ENCODE data around the gene TIAM2.

DNA sequence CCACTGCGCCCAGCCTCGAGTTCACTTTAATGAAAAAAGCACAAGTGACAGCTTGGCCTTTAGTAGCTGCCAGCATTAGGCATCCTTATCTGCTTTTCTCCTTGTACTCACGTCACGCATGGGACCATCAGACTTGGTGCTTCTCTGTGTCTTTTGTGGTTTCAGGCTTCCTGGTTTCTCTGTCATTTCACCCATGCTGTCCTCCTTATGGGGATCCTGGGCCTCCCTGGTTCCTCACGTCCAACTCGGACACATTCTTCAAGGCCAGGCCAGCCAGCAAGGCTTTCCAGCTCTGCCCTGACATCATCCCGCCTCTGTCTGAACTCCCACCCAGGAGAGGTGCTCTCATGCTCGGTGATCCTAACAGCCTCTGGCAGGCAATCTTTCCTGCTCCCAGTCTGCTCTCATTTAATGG is 83.2 kb downstream of the TIAM2 start:
- TF ChIP-seq SP1 (IDR thresholded peaks at IDR 0.05; ENCODE audit: low read depth, low read length) = no peak
- no peak for TF ChIP-seq SIN3A (IDR thresholded peaks at IDR 0.05; ENCODE audit: low read depth, low read length)
- no peak for TF ChIP-seq TCF12 (IDR thresholded peaks at IDR 0.05; ENCODE audit: low read depth, low read length)
- no peak for TF ChIP-seq TAF1 (IDR thresholded peaks at IDR 0.05; ENCODE audit: borderline replicate concordance, low read depth, low read length)
- TF ChIP-seq POLR2A (IDR thresholded peaks at IDR 0.05; ENCODE audit: low read depth, low read length) = no peak
- no peak for TF ChIP-seq ATF7 (IDR thresholded peaks at IDR 0.05; ENCODE audit: low read depth)
- TF ChIP-seq, protein P1, sequence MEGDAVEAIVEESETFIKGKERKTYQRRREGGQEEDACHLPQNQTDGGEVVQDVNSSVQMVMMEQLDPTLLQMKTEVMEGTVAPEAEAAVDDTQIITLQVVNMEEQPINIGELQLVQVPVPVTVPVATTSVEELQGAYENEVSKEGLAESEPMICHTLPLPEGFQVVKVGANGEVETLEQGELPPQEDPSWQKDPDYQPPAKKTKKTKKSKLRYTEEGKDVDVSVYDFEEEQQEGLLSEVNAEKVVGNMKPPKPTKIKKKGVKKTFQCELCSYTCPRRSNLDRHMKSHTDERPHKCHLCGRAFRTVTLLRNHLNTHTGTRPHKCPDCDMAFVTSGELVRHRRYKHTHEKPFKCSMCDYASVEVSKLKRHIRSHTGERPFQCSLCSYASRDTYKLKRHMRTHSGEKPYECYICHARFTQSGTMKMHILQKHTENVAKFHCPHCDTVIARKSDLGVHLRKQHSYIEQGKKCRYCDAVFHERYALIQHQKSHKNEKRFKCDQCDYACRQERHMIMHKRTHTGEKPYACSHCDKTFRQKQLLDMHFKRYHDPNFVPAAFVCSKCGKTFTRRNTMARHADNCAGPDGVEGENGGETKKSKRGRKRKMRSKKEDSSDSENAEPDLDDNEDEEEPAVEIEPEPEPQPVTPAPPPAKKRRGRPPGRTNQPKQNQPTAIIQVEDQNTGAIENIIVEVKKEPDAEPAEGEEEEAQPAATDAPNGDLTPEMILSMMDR (IDR thresholded peaks at IDR 0.05 in 2 of 3, conservative IDR thresholded peaks at IDR 0.05 in 1 of 3; ENCODE audit: control insufficient read depth in 2 of 3, extremely low read depth in 1 of 3, insufficient read depth in 1 of 3, low read depth in 3 of 3, low read length in 3 of 3) = no peak
- TF ChIP-seq, protein P2, sequence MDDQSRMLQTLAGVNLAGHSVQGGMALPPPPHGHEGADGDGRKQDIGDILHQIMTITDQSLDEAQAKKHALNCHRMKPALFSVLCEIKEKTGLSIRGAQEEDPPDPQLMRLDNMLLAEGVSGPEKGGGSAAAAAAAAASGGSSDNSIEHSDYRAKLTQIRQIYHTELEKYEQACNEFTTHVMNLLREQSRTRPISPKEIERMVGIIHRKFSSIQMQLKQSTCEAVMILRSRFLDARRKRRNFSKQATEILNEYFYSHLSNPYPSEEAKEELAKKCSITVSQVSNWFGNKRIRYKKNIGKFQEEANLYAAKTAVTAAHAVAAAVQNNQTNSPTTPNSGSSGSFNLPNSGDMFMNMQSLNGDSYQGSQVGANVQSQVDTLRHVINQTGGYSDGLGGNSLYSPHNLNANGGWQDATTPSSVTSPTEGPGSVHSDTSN (IDR thresholded peaks at IDR 0.05; ENCODE audit: insufficient replicate concordance, low read depth, low read length) = no peak
- TF ChIP-seq TARDBP (IDR thresholded peaks at IDR 0.05; ENCODE audit: borderline replicate concordance) = no peak
- TF ChIP-seq ZNF217 (IDR thresholded peaks at IDR 0.05) = no peak

Measured in GM12878 (cell line).